ENCODE results near the gene EBF3. TPM values are rescaled to one million over a fixed set of nuclear protein-coding genes. Genes with fewer than 3 reads are reported as not detected.
A peak's percentile ranks its signal among the peaks of the same experiment; 100 is the strongest.

The EBF3 gene
- total RNA-seq, 4 donors from 2014 or later = 0.42 to 2.9 (median 1.3) TPM

DNA sequence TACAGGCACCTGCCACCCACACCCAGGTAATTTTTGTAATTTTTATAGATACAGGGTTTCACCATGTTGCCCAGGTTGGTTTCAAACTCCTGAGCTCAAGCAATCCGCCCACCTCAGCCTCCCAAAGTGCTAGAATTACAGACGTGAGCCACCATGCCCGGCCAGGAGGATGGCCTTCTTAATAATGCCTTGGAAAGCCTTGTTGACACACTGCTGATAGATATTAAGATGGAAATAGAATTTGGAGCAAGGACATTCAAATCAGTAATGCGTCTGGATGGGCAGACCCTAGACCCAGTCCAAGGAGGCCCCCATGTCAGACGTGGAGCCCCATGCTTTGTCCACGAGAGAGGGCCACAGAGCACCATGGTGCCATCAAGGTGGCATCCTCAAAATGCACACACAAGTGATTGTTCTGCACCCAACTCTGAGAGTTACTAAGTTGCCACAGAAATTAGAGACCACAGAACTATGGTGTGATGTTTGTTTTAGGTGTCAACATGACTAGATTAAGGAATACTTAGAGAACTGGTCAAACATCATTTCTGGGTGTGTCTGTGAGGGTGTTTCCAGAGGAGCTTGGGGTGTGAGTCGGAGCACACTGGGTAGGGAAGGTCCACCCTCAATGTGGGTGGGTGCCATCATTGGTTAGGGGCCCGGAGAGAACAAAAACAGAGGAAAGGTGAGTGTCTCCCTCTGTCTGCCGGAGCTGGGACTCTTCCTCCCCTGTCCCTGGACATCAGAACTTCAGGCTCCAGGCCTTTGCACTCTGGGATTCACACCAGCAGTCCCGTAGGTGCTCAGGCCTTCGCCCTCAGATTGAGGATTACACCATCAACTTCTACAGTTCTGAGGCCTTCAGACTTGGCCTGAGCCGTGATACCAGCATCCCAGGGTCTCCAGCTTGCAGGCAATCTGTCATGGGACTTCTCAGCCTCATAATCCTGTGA is 34.5 kb downstream of the EBF3 start:
- H3K4me3 ChIP-seq = no peak overlapping the region
- no peaks in the 10 kb centered on the region for H3K36me3 ChIP-seq
- no peaks in the 10 kb centered on the region for H3K27me3 ChIP-seq
- H3K9me3 ChIP-seq = no peaks in the 10 kb centered on the region
- no peaks in the 10 kb centered on the region for H3K4me1 ChIP-seq
- WGBS, 2 donors = 64 to 67% methylated on average over 12 of the region's 12 CpGs
- TF ChIP-seq, protein P1, sequence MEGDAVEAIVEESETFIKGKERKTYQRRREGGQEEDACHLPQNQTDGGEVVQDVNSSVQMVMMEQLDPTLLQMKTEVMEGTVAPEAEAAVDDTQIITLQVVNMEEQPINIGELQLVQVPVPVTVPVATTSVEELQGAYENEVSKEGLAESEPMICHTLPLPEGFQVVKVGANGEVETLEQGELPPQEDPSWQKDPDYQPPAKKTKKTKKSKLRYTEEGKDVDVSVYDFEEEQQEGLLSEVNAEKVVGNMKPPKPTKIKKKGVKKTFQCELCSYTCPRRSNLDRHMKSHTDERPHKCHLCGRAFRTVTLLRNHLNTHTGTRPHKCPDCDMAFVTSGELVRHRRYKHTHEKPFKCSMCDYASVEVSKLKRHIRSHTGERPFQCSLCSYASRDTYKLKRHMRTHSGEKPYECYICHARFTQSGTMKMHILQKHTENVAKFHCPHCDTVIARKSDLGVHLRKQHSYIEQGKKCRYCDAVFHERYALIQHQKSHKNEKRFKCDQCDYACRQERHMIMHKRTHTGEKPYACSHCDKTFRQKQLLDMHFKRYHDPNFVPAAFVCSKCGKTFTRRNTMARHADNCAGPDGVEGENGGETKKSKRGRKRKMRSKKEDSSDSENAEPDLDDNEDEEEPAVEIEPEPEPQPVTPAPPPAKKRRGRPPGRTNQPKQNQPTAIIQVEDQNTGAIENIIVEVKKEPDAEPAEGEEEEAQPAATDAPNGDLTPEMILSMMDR (IDR thresholded peaks at IDR 0.05) = peak in 1 of 6 experiments; percentile 6
- TF ChIP-seq POLR2A (IDR thresholded peaks at IDR 0.05) = no peak
- intact Hi-C loops (cut with DNase I) = no loop called here
- DNase-seq = no peak
- H3K27ac ChIP-seq = no peak overlapping the region

DNA sequence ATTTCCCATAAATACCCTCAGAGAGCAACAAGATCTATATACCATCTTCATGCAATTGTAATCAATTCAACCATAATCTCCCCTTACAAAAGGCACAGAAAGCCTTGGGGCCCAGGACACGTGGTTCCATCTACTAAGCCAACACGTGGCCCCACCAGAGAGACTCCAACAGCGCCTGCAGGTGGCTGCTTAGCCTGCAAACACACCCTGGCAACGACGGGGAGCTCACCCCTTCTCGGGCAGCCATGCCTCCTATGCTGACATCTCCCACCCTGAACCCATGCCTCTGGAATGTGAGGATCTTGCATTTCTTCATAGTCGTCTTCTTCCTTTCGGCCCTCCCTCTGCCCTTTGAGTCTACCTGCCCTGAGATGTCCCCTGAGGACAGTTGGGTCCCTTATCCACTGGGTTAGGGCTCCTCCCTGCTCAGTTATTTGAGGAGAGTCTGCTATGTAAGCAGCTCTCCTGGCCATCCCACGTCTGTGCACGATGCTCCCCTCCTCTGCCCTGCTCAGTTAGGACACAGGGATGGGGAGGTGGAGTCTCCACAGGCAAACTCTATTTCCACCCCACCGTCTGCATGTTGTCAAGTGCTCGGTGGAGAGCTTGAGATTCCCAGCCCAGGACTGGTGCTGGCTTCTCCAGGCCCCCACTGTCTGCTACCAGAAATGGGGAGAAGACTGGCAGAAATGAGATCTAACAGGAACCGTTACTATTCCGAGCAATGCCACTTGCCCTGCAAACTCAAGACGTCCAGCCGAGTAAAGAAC is 36.5 kb downstream of the EBF3 start:
- Histone ChIP-seq H3K4me3 (no peak overlapping the region), H3K4me1 (no peaks in the 10 kb centered on the region), H3K9me3 (no peaks in the 10 kb centered on the region), H3K27ac (no peak overlapping the region), H3K27me3 (no peaks in the 10 kb centered on the region), H3K36me3 (no peaks in the 10 kb centered on the region)
- DNase-seq = no peak
- TF ChIP-seq, protein P1 (IDR thresholded peaks at IDR 0.05) = no peak
- no peak for TF ChIP-seq POLR2A (IDR thresholded peaks at IDR 0.05)
- WGBS, 2 donors = 86 to 95% methylated on average over 13 to 14 of the region's 16 CpGs
- intact Hi-C loops (cut with DNase I) = no loop called here

DNA sequence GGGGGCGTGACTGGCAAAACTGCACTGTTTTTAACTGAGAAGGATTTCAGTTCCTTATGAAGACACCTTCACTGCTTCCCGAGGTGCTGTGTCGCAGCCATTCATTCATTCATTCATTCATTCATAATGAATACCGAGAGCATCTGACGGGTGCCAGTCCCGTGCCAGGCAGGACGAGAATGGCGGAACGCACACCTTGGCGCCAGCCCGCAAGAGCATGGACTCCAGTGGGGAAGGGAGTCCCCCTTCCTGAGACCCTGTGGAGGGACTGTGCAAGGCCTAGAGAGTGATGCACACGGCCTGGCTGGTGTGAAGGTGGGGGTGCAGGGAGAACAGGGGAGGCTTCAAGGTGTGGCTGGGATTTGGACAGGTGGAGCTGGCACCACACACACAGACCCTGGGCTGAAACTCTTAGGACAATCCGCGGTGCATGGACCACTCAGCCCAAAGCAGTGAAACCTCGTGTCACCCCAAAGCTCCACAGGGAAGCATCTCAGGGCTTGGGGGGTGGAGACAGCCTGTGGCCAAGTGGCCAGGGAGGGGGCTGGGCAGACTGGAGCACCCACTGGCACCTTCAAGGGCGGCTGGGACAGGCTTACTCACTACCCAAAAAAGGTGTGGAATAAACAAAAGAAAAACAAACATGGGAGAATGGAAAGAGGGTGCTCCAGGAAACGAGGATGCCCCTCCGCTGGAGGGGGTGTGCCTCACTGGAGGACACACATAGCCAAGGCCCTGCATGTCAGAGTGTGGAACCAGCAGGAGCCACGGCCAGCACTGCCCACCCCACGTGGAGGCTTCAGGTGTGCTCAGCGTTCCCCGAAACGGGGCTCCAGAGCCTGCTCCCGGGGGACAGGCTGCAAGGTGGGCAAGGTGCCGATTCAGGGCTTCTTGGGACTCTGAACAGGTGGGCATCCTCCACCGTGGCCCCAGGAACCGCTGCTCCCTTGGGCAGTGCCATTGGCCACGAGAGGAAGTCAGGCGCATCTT is 37.7 kb downstream of the EBF3 start:
- Histone ChIP-seq H3K4me1 (no peaks in the 10 kb centered on the region), H3K9me3 (no peaks in the 10 kb centered on the region), H3K27me3 (no peaks in the 10 kb centered on the region), H3K27ac (no peak overlapping the region), H3K36me3 (no peaks in the 10 kb centered on the region), H3K4me3 (no peak overlapping the region)
- no peak for DNase-seq
- TF ChIP-seq, protein P1 (IDR thresholded peaks at IDR 0.05) = no peak
- no peak for TF ChIP-seq POLR2A (IDR thresholded peaks at IDR 0.05)
- intact Hi-C loops (cut with DNase I) = no loop called here
- WGBS, 2 donors = 75 to 82% methylated on average over 15 to 19 of the region's 29 CpGs

DNA sequence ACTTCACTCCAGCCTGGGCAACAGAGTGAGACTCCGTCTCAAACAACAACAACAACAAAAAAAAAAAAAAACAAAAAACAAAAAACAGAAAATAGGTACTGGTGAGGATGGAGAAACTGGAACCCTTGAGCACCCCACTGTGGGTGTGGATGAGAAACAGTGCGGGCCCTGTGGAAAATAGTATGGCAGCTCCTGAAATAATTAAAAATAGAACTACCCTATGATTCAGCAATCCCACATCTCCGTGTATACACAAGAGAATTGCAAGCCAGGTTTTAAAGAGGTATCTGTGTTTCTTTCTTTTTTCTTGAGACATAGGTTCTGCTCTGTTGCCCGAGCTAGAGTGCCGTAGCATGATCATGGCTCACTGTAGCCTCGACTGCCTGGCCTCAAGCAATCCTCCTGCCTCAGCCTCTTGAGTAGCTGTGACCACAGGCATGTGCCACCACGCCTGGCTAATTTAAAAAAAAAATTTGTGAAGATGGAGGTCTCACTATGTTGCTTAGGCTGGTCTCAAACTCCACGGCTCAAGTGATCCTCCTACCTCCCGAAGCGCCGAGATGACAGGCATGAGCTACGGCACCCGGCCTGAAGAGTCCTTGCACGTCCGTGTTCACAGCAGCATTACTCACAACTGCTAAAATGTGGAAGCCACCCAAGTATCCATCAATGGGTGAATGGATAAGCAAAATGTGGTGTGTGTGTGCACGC is 39.5 kb downstream of the EBF3 start:
- Histone ChIP-seq H3K4me3 (no peak overlapping the region), H3K9me3 (no peaks in the 10 kb centered on the region), H3K27ac (no peak overlapping the region), H3K36me3 (no peaks in the 10 kb centered on the region), H3K27me3 (no peaks in the 10 kb centered on the region), H3K4me1 (no peaks in the 10 kb centered on the region)
- TF ChIP-seq POLR2A (IDR thresholded peaks at IDR 0.05) = no peak
- TF ChIP-seq, protein P1 (IDR thresholded peaks at IDR 0.05) = no peak
- intact Hi-C loops (cut with DNase I) = no loop called here
- DNase-seq = no peak
- WGBS, 2 donors = 85 to 87% methylated on average over 7 to 16 of the region's 16 CpGs
